ENCODE data around the gene SMG7.

Gene SMG7

GRCh38 chr1:183595537-183595936 is 123.2 kb downstream of the SMG7 start:
- DNase-seq: no peak

- DNase-seq: no peak
These were observed 124.2 kb downstream of the SMG7 start for GRCh38 chr1:183596500-183596899.

GRCh38 chr1:183597656-183598347 is 125.5 kb downstream of the SMG7 start:
- DNase-seq: no peak

- no peak for DNase-seq
These were observed 126.1 kb downstream of the SMG7 start for GRCh38 chr1:183598386-183598785.

- no peak for DNase-seq
These were observed 127.8 kb downstream of the SMG7 start for GRCh38 chr1:183600136-183600535.

GRCh38 chr1:183600634-183601033 is 128.3 kb downstream of the SMG7 start:
- DNase-seq: no peak

- DNase-seq: no peak
These were observed 130.2 kb downstream of the SMG7 start for GRCh38 chr1:183602510-183602909.
